NK-92 (cell line): ENCODE data around the gene KCNS1.

ENCODE experiments used
- DNase-seq: peaks from one replicate; lab custom pipeline; 2025; ENCODE audit not compliant: unreplicated experiment; lab: John Stamatoyannopoulos, UW

KCNS1 gene

GRCh38 chr20:45051204-45052060, 49.5 kb downstream of the KCNS1 start:
- no peak for DNase-seq

- no peak for DNase-seq
Measured at GRCh38 chr20:45049904-45050471, 50.9 kb downstream of the KCNS1 start.

- no peak for DNase-seq
Measured at GRCh38 chr20:45049438-45049837, 51.5 kb downstream of the KCNS1 start.

- no peak for DNase-seq
Measured at GRCh38 chr20:45047581-45048119, 53.3 kb downstream of the KCNS1 start.

GRCh38 chr20:45044601-45045000, 56.3 kb downstream of the KCNS1 start:
- DNase-seq: no peak

GRCh38 chr20:45044084-45044573, 56.8 kb downstream of the KCNS1 start:
- no peak for DNase-seq

- DNase-seq: no peak
Measured at GRCh38 chr20:45042978-45043377, 57.9 kb downstream of the KCNS1 start.
